Measurements from ENCODE around the gene ADAMTS13. TPM values are rescaled to one million over a fixed set of nuclear protein-coding genes. Genes with fewer than 3 reads are reported as not detected.
"Not testable (repeated sequence)": the region's sequence is repeated elsewhere in the genome, so short reads cannot be mapped to it uniquely, and the experiment has no call there.

Gene ADAMTS13
- total RNA-seq, 1 donor from 2014 or later, result 12.9 TPM

- Mint-ChIP-seq H3K36me3 (no peaks in the 10 kb centered on the region), H3K4me1 (ENCODE audit: unreplicated experiment) (no peaks in the 10 kb centered on the region), H3K9me3 (no peaks in the 10 kb centered on the region), H3K27ac (no peak overlapping the region), H3K27me3 (no peaks in the 10 kb centered on the region), H3K4me3 (no peak overlapping the region)
- TF ChIP-seq CTCF (conservative IDR thresholded peaks at IDR 0.05), result no peak
- DNase-seq (ENCODE audit: extremely low spot score, unreplicated experiment), result no peak
These were observed 21.1 kb downstream of the ADAMTS13 start for GRCh38 chr9:133443248-133443647.

GRCh38 chr9:133443982-133444381 is 21.8 kb downstream of the ADAMTS13 start:
- no peak for TF ChIP-seq CTCF (conservative IDR thresholded peaks at IDR 0.05)
- no peaks in the 10 kb centered on the region for H3K9me3 Mint-ChIP-seq
- H3K27ac Mint-ChIP-seq, result no peak overlapping the region
- H3K4me3 Mint-ChIP-seq, result no peak overlapping the region
- no peaks in the 10 kb centered on the region for H3K4me1 Mint-ChIP-seq (ENCODE audit: unreplicated experiment)
- H3K36me3 Mint-ChIP-seq, result no peaks in the 10 kb centered on the region
- DNase-seq (ENCODE audit: extremely low spot score, unreplicated experiment), result no peak
- H3K27me3 Mint-ChIP-seq, result no peaks in the 10 kb centered on the region

GRCh38 chr9:133445293-133445969 is 23.3 kb downstream of the ADAMTS13 start:
- H3K27me3 Mint-ChIP-seq, result no peaks in the 10 kb centered on the region
- H3K4me1 Mint-ChIP-seq (ENCODE audit: unreplicated experiment), result no peaks in the 10 kb centered on the region
- no peaks in the 10 kb centered on the region for H3K36me3 Mint-ChIP-seq
- TF ChIP-seq CTCF (conservative IDR thresholded peaks at IDR 0.05), result no peak
- no peaks in the 10 kb centered on the region for H3K9me3 Mint-ChIP-seq
- no peak for DNase-seq (ENCODE audit: extremely low spot score, unreplicated experiment)
- H3K27ac Mint-ChIP-seq, result no peak overlapping the region
- no peak overlapping the region for H3K4me3 Mint-ChIP-seq

GRCh38 chr9:133448487-133448972 is 26.4 kb downstream of the ADAMTS13 start:
- TF ChIP-seq CTCF (conservative IDR thresholded peaks at IDR 0.05), result no peak
- no peak overlapping the region for H3K27ac Mint-ChIP-seq

GRCh38 chr9:133449760-133450159 is 27.6 kb downstream of the ADAMTS13 start:
- Mint-ChIP-seq H3K36me3 (no peaks in the 10 kb centered on the region), H3K4me1 (ENCODE audit: unreplicated experiment) (peaks cover 5% of the 10 kb centered on the region), H3K27me3 (no peaks in the 10 kb centered on the region), H3K27ac (no peak overlapping the region), H3K4me3 (no peak overlapping the region), H3K9me3 (no peaks in the 10 kb centered on the region)
- no peak for TF ChIP-seq CTCF (conservative IDR thresholded peaks at IDR 0.05)
- no peak for DNase-seq (ENCODE audit: extremely low spot score, unreplicated experiment)

More at GRCh38 chr9:133448487-133448972, 26.4 kb downstream of the ADAMTS13 start:
- no peak for DNase-seq (ENCODE audit: extremely low spot score, unreplicated experiment)
- no peaks in the 10 kb centered on the region for H3K27me3 Mint-ChIP-seq
- no peak overlapping the region for H3K4me3 Mint-ChIP-seq
- no peaks in the 10 kb centered on the region for H3K36me3 Mint-ChIP-seq
- H3K9me3 Mint-ChIP-seq, result no peaks in the 10 kb centered on the region
- peaks cover under 1% of the 10 kb centered on the region for H3K4me1 Mint-ChIP-seq (ENCODE audit: unreplicated experiment)

- H3K27ac Mint-ChIP-seq; H3K36me3 Mint-ChIP-seq; H3K4me1 Mint-ChIP-seq (ENCODE audit: unreplicated experiment); H3K9me3 Mint-ChIP-seq; H3K4me3 Mint-ChIP-seq; DNase-seq (ENCODE audit: extremely low spot score, unreplicated experiment); H3K27me3 Mint-ChIP-seq: not testable (repeated sequence)
These were observed 29.7 kb downstream of the ADAMTS13 start for GRCh38 chr9:133451865-133452264.

All from type B pancreatic cell (in vitro differentiated cells).